Measurements from ENCODE around the gene BNIP5. TPM values are rescaled to one million over a fixed set of nuclear protein-coding genes. Genes with fewer than 3 reads are reported as not detected.

BNIP5 gene
- total and polyA plus RNA-seq, 2 experiments from 2014 or later: 0.12 TPM; not detected in 1

DNA sequence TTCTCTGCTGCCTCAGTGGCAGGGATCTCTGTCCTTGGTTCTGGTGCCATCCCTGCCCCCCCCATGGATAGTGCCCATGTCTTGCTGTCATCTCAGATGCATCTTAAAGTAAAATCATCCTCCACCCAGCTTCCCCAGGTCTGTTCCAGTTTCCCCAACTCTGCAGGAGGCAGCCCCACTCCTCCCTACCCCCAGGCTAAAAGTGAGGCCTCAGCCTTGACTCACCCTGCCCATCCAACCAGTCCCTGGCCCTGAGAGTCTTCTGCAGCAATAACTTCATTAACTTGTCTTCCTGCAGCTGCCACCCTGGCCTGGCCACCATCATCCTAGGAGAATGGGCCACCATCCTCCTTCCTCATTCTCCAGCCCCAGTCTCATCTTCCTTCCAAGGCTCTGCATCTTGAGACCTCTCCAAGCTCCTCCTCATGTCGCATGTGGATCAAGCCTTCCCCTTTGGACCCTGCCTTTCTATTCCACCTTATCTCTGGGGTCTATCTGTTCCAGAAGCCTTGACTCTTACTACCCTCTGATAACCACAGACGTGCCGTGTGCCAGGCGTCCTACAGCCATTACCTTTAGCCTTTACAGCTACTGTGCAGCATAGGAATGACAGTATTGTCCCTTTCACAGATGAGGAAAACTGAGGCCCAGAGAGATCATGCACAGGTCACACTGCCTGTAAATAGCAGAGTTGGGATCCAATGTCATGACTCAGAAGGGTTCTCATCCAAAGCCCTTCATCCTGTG, 68.8 kb downstream of the BNIP5 start:
- Histone ChIP-seq H3K9me3 (ENCODE audit: low read depth) (no peaks in the 10 kb centered on the region), H3K4me1 (ENCODE audit: low read depth) (no peaks in the 10 kb centered on the region), H3K27me3 (no peaks in the 10 kb centered on the region), H3K4me3 (no peak overlapping the region), H3K36me3 (no peaks in the 10 kb centered on the region), H3K27ac (no peak overlapping the region)
- TF ChIP-seq, protein P1, sequence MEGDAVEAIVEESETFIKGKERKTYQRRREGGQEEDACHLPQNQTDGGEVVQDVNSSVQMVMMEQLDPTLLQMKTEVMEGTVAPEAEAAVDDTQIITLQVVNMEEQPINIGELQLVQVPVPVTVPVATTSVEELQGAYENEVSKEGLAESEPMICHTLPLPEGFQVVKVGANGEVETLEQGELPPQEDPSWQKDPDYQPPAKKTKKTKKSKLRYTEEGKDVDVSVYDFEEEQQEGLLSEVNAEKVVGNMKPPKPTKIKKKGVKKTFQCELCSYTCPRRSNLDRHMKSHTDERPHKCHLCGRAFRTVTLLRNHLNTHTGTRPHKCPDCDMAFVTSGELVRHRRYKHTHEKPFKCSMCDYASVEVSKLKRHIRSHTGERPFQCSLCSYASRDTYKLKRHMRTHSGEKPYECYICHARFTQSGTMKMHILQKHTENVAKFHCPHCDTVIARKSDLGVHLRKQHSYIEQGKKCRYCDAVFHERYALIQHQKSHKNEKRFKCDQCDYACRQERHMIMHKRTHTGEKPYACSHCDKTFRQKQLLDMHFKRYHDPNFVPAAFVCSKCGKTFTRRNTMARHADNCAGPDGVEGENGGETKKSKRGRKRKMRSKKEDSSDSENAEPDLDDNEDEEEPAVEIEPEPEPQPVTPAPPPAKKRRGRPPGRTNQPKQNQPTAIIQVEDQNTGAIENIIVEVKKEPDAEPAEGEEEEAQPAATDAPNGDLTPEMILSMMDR (IDR thresholded peaks at IDR 0.05; ENCODE audit: low read depth, low read length): no peak
- DNase-seq (ENCODE audit: low read depth in 1 of 2, low spot score in 1 of 2): no peak

DNA sequence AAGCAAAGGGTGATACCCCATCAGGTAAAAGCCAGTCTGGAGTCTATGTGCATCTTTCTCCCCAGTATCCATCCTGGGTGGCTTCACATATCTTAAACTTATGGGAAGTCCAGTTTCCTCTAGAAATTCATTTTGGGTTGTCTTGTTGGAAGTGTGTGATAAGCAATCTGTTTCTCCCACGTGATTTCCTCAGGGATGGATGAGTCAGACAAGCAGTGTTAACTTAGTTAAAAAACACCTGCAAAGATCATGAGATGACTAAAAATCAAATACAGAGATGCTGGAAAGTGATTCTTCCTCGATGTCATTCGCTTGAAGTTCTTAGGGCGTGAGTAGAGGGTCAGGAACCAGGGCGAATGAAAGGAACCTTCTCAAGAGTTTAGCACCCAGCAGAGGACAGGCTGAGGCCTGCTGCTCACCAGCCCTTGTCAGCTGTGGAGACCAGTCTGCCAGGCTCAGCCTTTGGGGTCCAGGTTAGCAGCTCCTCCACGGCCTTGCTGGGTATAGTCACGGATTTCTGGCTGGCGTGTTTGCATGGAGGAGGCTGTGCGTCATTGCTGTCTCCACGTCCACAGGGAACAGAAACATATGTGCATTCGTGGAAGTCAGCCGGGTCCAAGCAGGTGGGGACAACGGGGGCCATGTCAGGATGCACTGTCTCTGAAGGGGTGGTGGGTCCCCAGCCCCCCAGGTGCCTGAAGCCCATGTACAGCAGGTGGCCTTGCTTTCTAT, 69.6 kb downstream of the BNIP5 start:
- Histone ChIP-seq H3K27me3 (no peaks in the 10 kb centered on the region), H3K27ac (no peak overlapping the region), H3K9me3 (ENCODE audit: low read depth) (no peaks in the 10 kb centered on the region), H3K4me1 (ENCODE audit: low read depth) (no peaks in the 10 kb centered on the region), H3K4me3 (no peak overlapping the region), H3K36me3 (no peaks in the 10 kb centered on the region)
- TF ChIP-seq, protein P1 (IDR thresholded peaks at IDR 0.05; ENCODE audit: low read depth, low read length): no peak
- DNase-seq (ENCODE audit: low read depth in 1 of 2, low spot score in 1 of 2): no peak

Other genes with a start within 250 kb of the BNIP5 start
- 1.7 and 2.3 TPM in 2 replicates for gene MAPK13, start 206.4 kb downstream of the BNIP5 start, total RNA-seq
- 1.1 and 3.8 TPM in 2 replicates for gene MAPK13, start 206.4 kb downstream of the BNIP5 start, polyA plus RNA-seq
- 17.3 and 22.3 TPM in 2 replicates for gene BRPF3, start 140.1 kb downstream of the BNIP5 start, total RNA-seq
- gene BRPF3, start 140.1 kb downstream of the BNIP5 start, polyA plus RNA-seq: 9.4 and 15.9 TPM in 2 replicates
- not detected in 2 replicates for gene PNPLA1, start 66.8 kb downstream of the BNIP5 start, total RNA-seq
- gene PNPLA1, start 66.8 kb downstream of the BNIP5 start, polyA plus RNA-seq: not detected in 2 replicates
- gene ETV7, start 50.8 kb upstream of the BNIP5 start, total RNA-seq: 0.14 TPM in 1 of 2 replicates, not detected in the other
- gene ETV7, start 50.8 kb upstream of the BNIP5 start, polyA plus RNA-seq: 0.28 TPM in 1 of 2 replicates, not detected in the other
- not detected in 2 replicates for gene PXT1, start 106.0 kb upstream of the BNIP5 start, total RNA-seq
- 0.31 and 0.45 TPM in 2 replicates for gene PXT1, start 106.0 kb upstream of the BNIP5 start, polyA plus RNA-seq
- 23.7 and 25.5 TPM in 2 replicates for gene KCTD20, start 106.1 kb upstream of the BNIP5 start, total RNA-seq
- gene KCTD20, start 106.1 kb upstream of the BNIP5 start, polyA plus RNA-seq: 22.0 and 28.0 TPM in 2 replicates
- gene STK38, start 210.6 kb upstream of the BNIP5 start, total RNA-seq: 16.6 and 17.1 TPM in 2 replicates
- 22.5 and 35.3 TPM in 2 replicates for gene STK38, start 210.6 kb upstream of the BNIP5 start, polyA plus RNA-seq